CD14-positive monocyte (primary cell): ENCODE results near the gene CLTRN. TPM values are rescaled to one million over a fixed set of nuclear protein-coding genes. Genes with fewer than 3 reads are reported as not detected.

Source experiments
- DNase-seq, 3 donors: peaks; one replicate each; pipeline ENCODE4 v3.0.0-alpha.2; 2011 to 2022
- H2AFZ ChIP-seq: 2 replicates; pipeline ENCODE4 v1.6.0; 2012; ENCODE audit warnings: mild to moderate bottlenecking, low read depth, low read length, inconsistent platforms; ENCODE audit not compliant: insufficient read depth, poor library complexity, severe bottlenecking
- H3K27ac ChIP-seq, 2 donors: 1 replicate in 1 of 2; 2 replicates in 1 of 2; pipeline ENCODE4 v1.5.1; 2012 to 2013; ENCODE audit warnings: low read length in 2 of 2, control low read depth in 1 of 2, inconsistent platforms in 1 of 2, low read depth in 1 of 2, mild to moderate bottlenecking in 1 of 2
- H3K27me3 ChIP-seq, 2 donors: one replicate each; pipeline versions ENCODE4 v1.6.0 to v1.6.1; 2011 to 2013; ENCODE audit warnings: low read length in 2 of 2; ENCODE audit not compliant: control insufficient read depth in 2 of 2, insufficient read depth in 2 of 2
- H3K36me3 ChIP-seq, 2 donors: replicated peaks in 1 of 2; 1 replicate in 1 of 2; 2 replicates in 1 of 2; pipeline versions ENCODE4 v1.5.1 to v1.6.1; 2012 to 2013; ENCODE audit warnings: low read length in 2 of 2, control low read depth in 1 of 2, inconsistent platforms in 1 of 2, mild to moderate bottlenecking in 1 of 2; ENCODE audit not compliant: insufficient read depth in 2 of 2, control insufficient read depth in 1 of 2
- H3K4me1 ChIP-seq, 2 donors: 1 replicate in 1 of 2; 2 replicates in 1 of 2; pipeline versions ENCODE4 v1.5.1 to v1.6.1; 2012 to 2013; ENCODE audit warnings: low read length in 2 of 2, control low read depth in 1 of 2, inconsistent platforms in 1 of 2, mild to moderate bottlenecking in 1 of 2, moderate library complexity in 1 of 2; ENCODE audit not compliant: insufficient read depth in 2 of 2, control insufficient read depth in 1 of 2
- H3K4me2 ChIP-seq: replicated peaks from 2 replicates; pipeline ENCODE3; 2012; ENCODE audit warnings: low read length, moderate library complexity, mild to moderate bottlenecking; ENCODE audit not compliant: poor library complexity, severe bottlenecking; ENCODE audit errors: extremely low read depth
- H3K4me3 ChIP-seq, 3 experiments: fragments of 200-600 bp in 1 of 3; sonication (generic) in 1 of 3; replicated peaks in 1 of 3; 1 replicate in 2 of 3; 2 replicates in 1 of 3; pipeline ENCODE4 v1.5.1; 2011 to 2013; ENCODE audit warnings: low read length in 3 of 3, mild to moderate bottlenecking in 3 of 3, control low read depth in 2 of 3, low read depth in 2 of 3, inconsistent platforms in 1 of 3, moderate library complexity in 1 of 3
- H3K79me2 ChIP-seq: 2 replicates; pipeline ENCODE4 v1.6.0; 2012; ENCODE audit warnings: mild to moderate bottlenecking, control low read depth, inconsistent platforms, low read length, moderate library complexity; ENCODE audit not compliant: insufficient read depth
- H3K9ac ChIP-seq: 2 replicates; pipeline ENCODE4 v1.6.0; 2017; ENCODE audit warnings: low read length, mild to moderate bottlenecking; ENCODE audit not compliant: insufficient read depth, poor library complexity, severe bottlenecking
- H3K9me3 ChIP-seq, 2 donors: replicated peaks in 1 of 2; 1 replicate in 1 of 2; 2 replicates in 1 of 2; pipeline versions ENCODE4 v1.5.1 to v1.6.1; 2012 to 2013; ENCODE audit warnings: low read length in 2 of 2, control low read depth in 1 of 2; ENCODE audit not compliant: control insufficient read depth in 1 of 2, insufficient read depth in 1 of 2
- H4K20me1 ChIP-seq: 2 replicates; pipeline ENCODE4 v1.6.0; 2012; ENCODE audit warnings: mild to moderate bottlenecking, low read length, control low read depth, moderate library complexity; ENCODE audit not compliant: insufficient read depth
- H3K27ac Mint-ChIP-seq, 7 donors: one replicate each; pipeline ENCODE4 v1.8.0; 2020; ENCODE audit warnings: mild to moderate bottlenecking in 7 of 7, mixed read lengths in 7 of 7, moderate library complexity in 6 of 7, inconsistent platforms in 2 of 7
- H3K27me3 Mint-ChIP-seq, 3 donors: one replicate each; pipeline ENCODE4 v1.8.0; 2021 to 2022; ENCODE audit warnings: low read depth in 3 of 3, mild to moderate bottlenecking in 3 of 3, mixed read lengths in 3 of 3, moderate library complexity in 3 of 3, inconsistent platforms in 1 of 3
- H3K36me3 Mint-ChIP-seq, 2 donors: one replicate each; pipeline ENCODE4 v1.8.0; 2020; ENCODE audit warnings: mixed read lengths in 2 of 2, inconsistent platforms in 1 of 2, mild to moderate bottlenecking in 1 of 2
- H3K4me1 Mint-ChIP-seq: one replicate; pipeline ENCODE4 v1.8.0; 2020; ENCODE audit warnings: mild to moderate bottlenecking, mixed read lengths
- H3K4me3 Mint-ChIP-seq, 2 donors: one replicate each; pipeline ENCODE4 v1.8.0; 2020; ENCODE audit warnings: mild to moderate bottlenecking in 2 of 2, mixed read lengths in 2 of 2, moderate library complexity in 1 of 2
- H3K9me3 Mint-ChIP-seq, 7 donors: one replicate each; pipeline ENCODE4 v1.8.0; 2020 to 2022; ENCODE audit warnings: mixed read lengths in 7 of 7, mild to moderate bottlenecking in 6 of 7, moderate library complexity in 6 of 7, inconsistent platforms in 2 of 7
- CTCF ChIP-seq: fragments of 200-600 bp; IDR thresholded peaks from one replicate; pipeline ENCODE4 v1.8.0; 2022; ENCODE audit warnings: antibody characterized with exemption, mild to moderate bottlenecking
- WGBS: methylation state at CpG from one replicate; pipeline ENCODE4 v1.1.5; 2013; ENCODE audit warnings: missing lambda C conversion rate; ENCODE audit not compliant: insufficient coverage; 5-methylcytosine and 5-hydroxymethylcytosine counted together
- intact Hi-C, 2 donors: fragments of 100-400 bp; cut with micrococcal nuclease; formaldehyde crosslinking; loops; one replicate each; pipeline versions ENCODE4 v1.15.0 to v1.15.1; 2023
- polyA plus RNA-seq, 3 donors: library from polyadenylated mRNA; depleted of rRNA in 1 of 3; unstranded in 2 of 3; stranded (reverse) in 1 of 3; fragments of 300-500 nt in 2 of 3; fragments of >200 nt in 1 of 3; fragmentation: Illumina TruSeq in 2 of 3; gene quantifications; 1 replicate in 2 of 3; 2 replicates in 1 of 3; pipeline ENCODE4 v1.2.3, GENCODE V29; 2012 to 2021

The CLTRN gene
- polyA plus RNA-seq, 3 donors = not detected

GRCh38 chrX:15702488-15703371 lies 38.1 kb upstream of the CLTRN start:
- no peak overlapping the region for H3K4me3 ChIP-seq
- intact Hi-C loops = no loop called here
- H3K27me3 Mint-ChIP-seq = peaks cover 0 to 5% (median 0%) of the 10 kb centered on the region in 3 donors
- no peaks in the 10 kb centered on the region for H3K9me3 ChIP-seq
- peaks cover 0 to 10% (median 2%) of the 10 kb centered on the region in 7 donors for H3K9me3 Mint-ChIP-seq
- H3K9ac ChIP-seq = no peak overlapping the region
- DNase-seq = no peak
- H4K20me1 ChIP-seq = peaks cover 63% of the 10 kb centered on the region
- peaks cover 23 to 63% of the 10 kb centered on the region in 2 donors for H3K36me3 Mint-ChIP-seq
- H3K27me3 ChIP-seq = peaks cover 0 to 5% of the 10 kb centered on the region in 2 donors
- H3K27ac Mint-ChIP-seq = peak overlapping the region in 4 of 7 donors; percentile 21 to 72 (median 38)
- H2AFZ ChIP-seq = no peak overlapping the region
- H3K4me1 Mint-ChIP-seq = no peaks in the 10 kb centered on the region
- WGBS = over 99% methylated on average over 22 of the region's 40 CpGs
- H3K27ac ChIP-seq = no peak overlapping the region
- no peak overlapping the region for H3K4me3 Mint-ChIP-seq
- peaks cover 21 to 58% of the 10 kb centered on the region in 2 donors for H3K36me3 ChIP-seq
- peaks cover 9% of the 10 kb centered on the region for H3K79me2 ChIP-seq
- no peaks in the 10 kb centered on the region for H3K4me1 ChIP-seq
- TF ChIP-seq CTCF = no peak
- no peak overlapping the region for H3K4me2 ChIP-seq

- peaks cover 46 to 93% of the 10 kb centered on the region in 2 donors for H3K36me3 ChIP-seq
- no peak overlapping the region for H2AFZ ChIP-seq
- Mint-ChIP-seq H3K36me3 (peaks cover 36 to 91% of the 10 kb centered on the region in 2 donors), H3K9me3 (peaks cover 0 to 3% (median 0%) of the 10 kb centered on the region in 7 donors), H3K4me3 (no peak overlapping the region), H3K27me3 (peaks cover 0 to 6% (median 0%) of the 10 kb centered on the region in 3 donors), H3K4me1 (no peaks in the 10 kb centered on the region), H3K27ac (no peak overlapping the region)
- WGBS = no CpG with 5 or more reads among the region's 3 CpGs
- intact Hi-C loops = no loop called here
- DNase-seq = no peak
- no peaks in the 10 kb centered on the region for H3K9me3 ChIP-seq
- H3K9ac ChIP-seq = no peak overlapping the region
- H3K4me2 ChIP-seq = no peak overlapping the region
- H3K4me1 ChIP-seq = no peaks in the 10 kb centered on the region
- H3K4me3 ChIP-seq = no peak overlapping the region
- H3K79me2 ChIP-seq = peaks cover 41% of the 10 kb centered on the region
- H3K27ac ChIP-seq = no peak overlapping the region
- TF ChIP-seq CTCF = no peak
- peaks cover 0 to 3% of the 10 kb centered on the region in 2 donors for H3K27me3 ChIP-seq
- peaks cover 93% of the 10 kb centered on the region for H4K20me1 ChIP-seq
Observed at GRCh38 chrX:15696516-15696915, 31.9 kb upstream of the CLTRN start.
